ENCODE data around the gene DDAH2. TPM values are rescaled to one million over a fixed set of nuclear protein-coding genes. Genes with fewer than 3 reads are reported as not detected.
A peak's percentile ranks its signal among the peaks of the same experiment; 100 is the strongest.

Gene DDAH2
- total RNA-seq, 2 experiments from 2014 or later = 3.0 to 3.3 TPM

DNA sequence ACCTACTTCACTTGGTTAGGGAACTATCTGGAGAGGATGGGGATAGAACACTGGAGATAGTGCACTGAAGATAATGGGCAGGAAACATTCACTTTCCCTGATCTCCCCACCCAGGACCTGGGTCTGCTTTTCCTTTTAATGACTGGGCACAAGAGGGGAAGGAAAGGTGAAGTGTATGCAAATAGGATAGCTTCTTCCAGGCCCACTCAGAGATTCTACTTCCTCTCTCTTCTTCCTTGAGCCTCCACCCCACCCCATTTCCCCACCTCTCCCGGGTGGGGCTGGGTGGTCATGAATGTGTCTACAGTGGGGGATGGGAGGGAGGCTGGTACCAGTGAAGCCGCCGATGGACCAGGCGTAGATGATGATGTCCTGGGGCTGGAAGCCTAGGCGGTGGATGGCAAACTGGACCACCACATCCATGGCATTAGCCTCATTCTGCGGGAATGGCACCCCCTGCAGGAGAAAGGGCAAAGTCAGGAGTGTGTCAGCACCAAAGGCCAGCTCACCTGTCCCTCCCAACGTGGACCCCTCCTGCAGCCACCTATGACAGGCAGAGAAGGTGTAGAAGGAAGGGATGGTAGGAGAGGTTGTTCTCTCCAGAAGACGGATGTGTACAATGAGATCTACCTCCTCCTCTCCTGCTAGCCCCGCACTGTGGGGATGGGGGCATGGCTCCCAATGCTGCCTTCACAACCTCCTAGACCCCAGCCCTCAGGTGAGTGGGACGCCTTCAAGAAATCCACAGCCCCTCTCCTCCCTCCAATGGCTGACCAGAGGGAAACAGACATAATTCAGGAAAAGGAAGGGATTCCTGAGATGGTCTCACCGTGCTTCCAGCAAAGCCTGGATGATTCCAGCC lies 39.6 kb downstream of the DDAH2 start:
- CTCF ChIA-PET = interaction anchor here (0.6 kb wide), 1 partner anchor 29 kb away, joined by 3 read pairs; the partner anchor contains the start of gene C6orf47
- H3K4me1 Mint-ChIP-seq (ENCODE audit: low read depth) = no peaks in the 10 kb centered on the region

DNA sequence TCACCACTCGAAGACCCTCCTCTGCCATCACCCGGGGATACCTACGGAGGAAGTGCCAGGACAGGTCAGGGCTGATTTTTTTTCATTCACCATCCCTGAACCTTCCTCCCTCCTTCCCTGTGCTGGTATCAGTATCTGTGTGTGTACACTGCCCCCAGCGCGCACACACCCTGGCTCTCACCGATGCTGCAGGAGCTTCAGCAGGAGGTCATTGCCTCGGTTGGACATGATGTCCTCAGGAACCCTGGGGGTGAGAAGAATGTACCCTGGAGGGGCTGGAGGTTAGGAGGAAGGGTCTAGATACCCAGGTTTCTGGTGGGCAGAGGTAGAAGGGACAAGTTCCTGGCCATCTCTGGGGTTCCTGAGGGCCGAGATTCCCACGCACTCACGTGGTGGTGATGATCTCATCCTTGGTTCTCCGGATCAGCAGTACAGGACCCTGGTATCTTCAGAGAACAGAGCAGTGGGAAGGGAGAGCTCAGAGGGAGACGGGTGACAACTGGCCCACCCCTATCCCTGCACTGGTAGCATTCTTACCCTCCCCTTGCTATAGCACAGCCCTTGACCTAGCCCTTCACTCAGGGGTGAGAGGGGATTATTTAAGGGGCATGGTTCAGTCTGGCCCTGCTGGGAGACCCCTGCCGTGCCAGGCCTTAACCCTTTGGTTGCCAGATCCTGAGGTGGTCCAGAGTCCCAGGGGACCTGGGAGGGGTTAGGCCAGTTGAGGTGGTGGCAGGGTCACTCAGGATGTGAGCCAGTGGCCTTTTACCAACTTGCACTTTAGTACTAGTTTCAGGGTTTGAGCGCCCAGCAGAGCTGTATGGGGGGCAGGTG lies 41.0 kb downstream of the DDAH2 start:
- Mint-ChIP-seq H3K27ac (no peak overlapping the region), H3K36me3 (ENCODE audit: low read depth) (peaks cover 68% of the 10 kb centered on the region), H3K27me3 (no peaks in the 10 kb centered on the region), H3K9me3 (no peaks in the 10 kb centered on the region), H3K4me3 (no peak overlapping the region), H3K4me1 (ENCODE audit: low read depth) (no peaks in the 10 kb centered on the region)
- intact Hi-C loops (cut with DNase I, micrococcal nuclease) = no loop called here
- no peak for DNase-seq
- no peak overlapping the region for H3K4me3 ChIP-seq (ENCODE audit: low read length)
- H3K36me3 ChIP-seq (ENCODE audit: insufficient read depth, low read length) = peaks cover 65% of the 10 kb centered on the region
- no peaks in the 10 kb centered on the region for H3K9me3 ChIP-seq (ENCODE audit: control insufficient read depth in 1 of 2, insufficient read depth in 1 of 2, low read length in 2 of 2)
- TF ChIP-seq, protein P1, sequence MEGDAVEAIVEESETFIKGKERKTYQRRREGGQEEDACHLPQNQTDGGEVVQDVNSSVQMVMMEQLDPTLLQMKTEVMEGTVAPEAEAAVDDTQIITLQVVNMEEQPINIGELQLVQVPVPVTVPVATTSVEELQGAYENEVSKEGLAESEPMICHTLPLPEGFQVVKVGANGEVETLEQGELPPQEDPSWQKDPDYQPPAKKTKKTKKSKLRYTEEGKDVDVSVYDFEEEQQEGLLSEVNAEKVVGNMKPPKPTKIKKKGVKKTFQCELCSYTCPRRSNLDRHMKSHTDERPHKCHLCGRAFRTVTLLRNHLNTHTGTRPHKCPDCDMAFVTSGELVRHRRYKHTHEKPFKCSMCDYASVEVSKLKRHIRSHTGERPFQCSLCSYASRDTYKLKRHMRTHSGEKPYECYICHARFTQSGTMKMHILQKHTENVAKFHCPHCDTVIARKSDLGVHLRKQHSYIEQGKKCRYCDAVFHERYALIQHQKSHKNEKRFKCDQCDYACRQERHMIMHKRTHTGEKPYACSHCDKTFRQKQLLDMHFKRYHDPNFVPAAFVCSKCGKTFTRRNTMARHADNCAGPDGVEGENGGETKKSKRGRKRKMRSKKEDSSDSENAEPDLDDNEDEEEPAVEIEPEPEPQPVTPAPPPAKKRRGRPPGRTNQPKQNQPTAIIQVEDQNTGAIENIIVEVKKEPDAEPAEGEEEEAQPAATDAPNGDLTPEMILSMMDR (IDR thresholded peaks at IDR 0.05) = no peak
- ChIA-PET CTCF (no interaction called here), POLR2A (interaction anchor here (1.0 kb wide), 1 partner anchor 36 kb away, joined by 3 read pairs; the partner anchor contains the start of gene BAG6)
- H3K27ac ChIP-seq (ENCODE audit: low read depth in 1 of 2, low read length in 2 of 2) = no peak overlapping the region
- H3K27me3 ChIP-seq (ENCODE audit: control insufficient read depth in 1 of 2, insufficient read depth in 2 of 2, low read length in 2 of 2) = no peaks in the 10 kb centered on the region
- ATAC-seq (ENCODE audit: poor library complexity) = no peak
- no peaks in the 10 kb centered on the region for H3K4me1 ChIP-seq (ENCODE audit: insufficient read depth, low read length)

More for the DNA sequence above, 39.6 kb downstream of the DDAH2 start:
- TF ChIP-seq, protein P1 (IDR thresholded peaks at IDR 0.05) = peak; percentile 19
- intact Hi-C loops (cut with DNase I, micrococcal nuclease) = no loop called here
- DNase-seq (peak in 3 of 14 experiments; percentile 11 to 41 (median 31)), ATAC-seq (ENCODE audit: poor library complexity) (no peak)
- Histone ChIP-seq H3K4me3 (ENCODE audit: low read length) (no peak overlapping the region), H3K9me3 (ENCODE audit: control insufficient read depth in 1 of 2, insufficient read depth in 1 of 2, low read length in 2 of 2) (no peaks in the 10 kb centered on the region), H3K27me3 (ENCODE audit: control insufficient read depth in 1 of 2, insufficient read depth in 2 of 2, low read length in 2 of 2) (no peaks in the 10 kb centered on the region), H3K27ac (ENCODE audit: low read depth in 1 of 2, low read length in 2 of 2) (no peak overlapping the region), H3K4me1 (ENCODE audit: insufficient read depth, low read length) (no peaks in the 10 kb centered on the region), H3K36me3 (ENCODE audit: insufficient read depth, low read length) (peaks cover 75% of the 10 kb centered on the region)
- H3K9me3 Mint-ChIP-seq = no peaks in the 10 kb centered on the region
- no peak overlapping the region for H3K27ac Mint-ChIP-seq
- no peaks in the 10 kb centered on the region for H3K27me3 Mint-ChIP-seq
- no peak overlapping the region for H3K4me3 Mint-ChIP-seq
- H3K36me3 Mint-ChIP-seq (ENCODE audit: low read depth) = peaks cover 79% of the 10 kb centered on the region
- POLR2A ChIA-PET = interaction anchor here (1.0 kb wide), 1 partner anchor 37 kb away, joined by 3 read pairs; the partner anchor contains the start of gene BAG6

DNA sequence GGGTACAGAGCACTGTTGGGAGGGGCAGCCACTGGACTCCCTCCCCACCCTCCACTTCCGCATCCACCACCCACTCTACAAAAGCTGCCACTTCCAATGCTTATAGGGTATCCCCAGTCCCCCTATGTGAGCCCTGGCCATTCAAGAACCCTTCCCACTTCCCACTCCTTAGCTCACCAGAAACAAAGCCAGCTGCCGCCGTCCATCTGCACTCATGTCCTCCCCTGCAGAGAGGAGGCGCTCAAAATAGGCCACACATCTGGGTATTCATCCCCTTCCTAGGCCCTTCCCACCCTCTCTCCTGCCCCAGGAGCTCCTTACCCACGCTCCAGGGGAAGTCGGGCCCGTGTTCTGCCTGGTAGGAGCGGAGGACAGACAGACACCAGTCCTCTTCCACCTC lies 41.8 kb downstream of the DDAH2 start:
- no peak for DNase-seq
- no peaks in the 10 kb centered on the region for H3K27me3 Mint-ChIP-seq
- no peak overlapping the region for H3K27ac Mint-ChIP-seq
- H3K4me1 ChIP-seq (ENCODE audit: insufficient read depth, low read length) = no peaks in the 10 kb centered on the region
- intact Hi-C loops (cut with DNase I, micrococcal nuclease) = no loop called here
- ChIA-PET CTCF (no interaction called here), POLR2A (no interaction called here)
- no peaks in the 10 kb centered on the region for H3K9me3 ChIP-seq (ENCODE audit: control insufficient read depth in 1 of 2, insufficient read depth in 1 of 2, low read length in 2 of 2)
- H3K27me3 ChIP-seq (ENCODE audit: control insufficient read depth in 1 of 2, insufficient read depth in 2 of 2, low read length in 2 of 2) = no peaks in the 10 kb centered on the region
- no peaks in the 10 kb centered on the region for H3K9me3 Mint-ChIP-seq
- peaks cover 58% of the 10 kb centered on the region for H3K36me3 ChIP-seq (ENCODE audit: insufficient read depth, low read length)
- no peak overlapping the region for H3K4me3 Mint-ChIP-seq
- TF ChIP-seq, protein P1 (IDR thresholded peaks at IDR 0.05) = no peak
- H3K27ac ChIP-seq (ENCODE audit: low read depth in 1 of 2, low read length in 2 of 2) = no peak overlapping the region
- no peak for ATAC-seq (ENCODE audit: poor library complexity)
- no peaks in the 10 kb centered on the region for H3K4me1 Mint-ChIP-seq (ENCODE audit: low read depth)
- H3K36me3 Mint-ChIP-seq (ENCODE audit: low read depth) = peaks cover 61% of the 10 kb centered on the region
- H3K4me3 ChIP-seq (ENCODE audit: low read length) = no peak overlapping the region

All from CD4-positive, alpha-beta T cell (primary cell).